Measurements from ENCODE around the gene TUT7.

GRCh38 chr9:86288499-86289198, 65.6 kb downstream of the TUT7 start:
- no peak for TF ChIP-seq POLR2A (IDR thresholded peaks at IDR 0.05; ENCODE audit: low read depth, low read length)
- TF ChIP-seq PAX5 (IDR thresholded peaks at IDR 0.05; ENCODE audit: insufficient read depth, low read length, severe bottlenecking) = no peak
